ENCODE data around the gene CD209. TPM values are rescaled to one million over a fixed set of nuclear protein-coding genes. Genes with fewer than 3 reads are reported as not detected.

The CD209 gene
- total and polyA plus RNA-seq, 9 of the 15 experiments (the other 6 are each of a cell fraction or from before 2014, with no cell fraction given), result 0.01 TPM; not detected in 8

DNA sequence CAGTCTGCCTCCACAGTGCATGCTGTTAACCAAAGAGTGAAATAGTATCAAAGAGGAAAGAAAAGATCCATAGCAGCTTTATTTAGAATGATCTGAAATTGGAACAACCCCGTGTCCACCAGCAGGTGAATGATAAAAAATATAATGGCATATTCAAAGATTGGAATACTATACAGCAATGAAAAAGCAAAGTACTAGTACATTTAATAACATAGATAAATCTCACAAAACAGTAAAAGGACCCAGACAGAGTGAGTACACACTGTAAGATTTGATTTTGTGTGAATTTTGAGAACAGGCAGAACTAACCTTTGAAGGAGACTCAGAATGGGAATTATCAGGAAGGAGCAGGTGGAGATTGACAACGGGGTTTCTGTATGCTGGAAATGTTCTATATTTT is 837 bp upstream of the CD209 start:
- FAIRE-seq (no peak), DNase-seq (ENCODE audit: extremely low read depth in 1 of 4, low spot score in 3 of 4) (no peak), ATAC-seq (no peak)
- POLR2A ChIA-PET, result interaction anchor here (0.5 kb wide), 1 partner anchor 113 kb away, joined by 3 read pairs; no protein-coding TSS in a partner anchor
- H3K9me1 ChIP-seq (ENCODE audit: control insufficient read depth, insufficient read depth, low read length), result no peaks in the 10 kb centered on the region
- H3K9ac ChIP-seq (ENCODE audit: insufficient read depth in 1 of 2, low read depth in 2 of 2, low read length in 2 of 2), result no peak overlapping the region
- CTCF ChIA-PET (ENCODE audit: low intra/inter-chr PET ratio), result no interaction called here
- no TSS peak for BruUV-seq (replicated peaks)
- H3K27me3 ChIP-seq (ENCODE audit: control insufficient read depth in 2 of 2, insufficient read depth in 2 of 2, low read length in 2 of 2), result peaks cover 0 to 6% of the 10 kb centered on the region in 2 experiments; a peak in 2 of 5 replicates
- in situ Hi-C loops (cut with MboI) (no loop called here), intact Hi-C loops (cut with micrococcal nuclease) (no loop called here)
- H4K20me1 ChIP-seq (replicated peaks; ENCODE audit: control insufficient read depth, insufficient read depth, low read length), result no peaks in the 10 kb centered on the region
- H3K9me3 ChIP-seq (replicated peaks; ENCODE audit: control insufficient read depth, insufficient read depth, low read depth, low read length), result peaks cover 4% of the 10 kb centered on the region; the same call in 1 of the 2 replicates
- 0% methylated on average over 2 of the region's 2 CpGs for WGBS (ENCODE audit: insufficient coverage, low coverage, missing lambda C conversion rate)
- H3K4me3 ChIP-seq, result no peak overlapping the region
- no peaks in the 10 kb centered on the region for H3K79me2 ChIP-seq (ENCODE audit: control insufficient read depth, insufficient read depth, low read length)
- H3K4me2 ChIP-seq (ENCODE audit: insufficient read depth, low read length), result no peak overlapping the region
- no peak overlapping the region for H2AFZ ChIP-seq (ENCODE audit: low read depth, low read length)
- H3K36me3 ChIP-seq (ENCODE audit: control insufficient read depth, insufficient read depth, low read length), result no peaks in the 10 kb centered on the region
- no peaks in the 10 kb centered on the region; a peak in 2 of 5 replicates for H3K4me1 ChIP-seq (replicated peaks in 1 of 2; ENCODE audit: control insufficient read depth in 2 of 2, insufficient read depth in 2 of 2, low read length in 2 of 2)
- no peak overlapping the region for H3K27ac ChIP-seq (ENCODE audit: extremely low read depth, low read depth, low read length)
- no peak for TF ChIP-seq ZBTB1 (CRISPR knock-in tag; IDR thresholded peaks at IDR 0.05; ENCODE audit: borderline replicate concordance, low read depth)
- TF ChIP-seq YBX1 (IDR thresholded peaks at IDR 0.05), result no peak
- TF ChIP-seq FOXM1 (IDR thresholded peaks at IDR 0.05; ENCODE audit: low read depth), result no peak
- TF ChIP-seq FOXM1 (CRISPR knock-in tag; IDR thresholded peaks at IDR 0.05; ENCODE audit: low read depth), result no peak
- TF ChIP-seq SPI1 (IDR thresholded peaks at IDR 0.05; ENCODE audit: borderline replicate concordance, low read depth, low read length), result no peak
- no peak for TF ChIP-seq TRIM28 (IDR thresholded peaks at IDR 0.05)
- peak; percentile 75 for TF ChIP-seq ADNP (tag; IDR thresholded peaks at IDR 0.05)
- TF ChIP-seq KDM5B (IDR thresholded peaks at IDR 0.05; ENCODE audit: insufficient replicate concordance, low read depth, low read length), result no peak
- no peak for TF ChIP-seq SIRT6 (IDR thresholded peaks at IDR 0.05; ENCODE audit: low read depth, low read length)
- TF ChIP-seq ZEB2 (IDR thresholded peaks at IDR 0.05), result no peak
- TF ChIP-seq E2F5 (CRISPR knock-in tag; IDR thresholded peaks at IDR 0.05), result no peak
- TF ChIP-seq DEAF1 (CRISPR knock-in tag; IDR thresholded peaks at IDR 0.05), result no peak
- peak; percentile 92 for TF ChIP-seq RBM25 (IDR thresholded peaks at IDR 0.05; ENCODE audit: low read depth, low read length, severe bottlenecking)
- TF ChIP-seq USF2 (CRISPR knock-in tag; IDR thresholded peaks at IDR 0.05), result no peak
- TF ChIP-seq HMGXB4 (CRISPR knock-in tag; IDR thresholded peaks at IDR 0.05), result no peak
- TF ChIP-seq ZNF695 (CRISPR knock-in tag; IDR thresholded peaks at IDR 0.05), result no peak
- no peak for TF ChIP-seq ZNF121 (CRISPR knock-in tag; conservative IDR thresholded peaks at IDR 0.05)
- no peak for TF ChIP-seq RHOXF2B (CRISPR knock-in tag; conservative IDR thresholded peaks at IDR 0.05)
- TF ChIP-seq PRMT5 (CRISPR knock-in tag; IDR thresholded peaks at IDR 0.05), result no peak
- TF ChIP-seq ZC3H8 (IDR thresholded peaks at IDR 0.05), result no peak
- TF ChIP-seq ZNF197 (CRISPR knock-in tag; IDR thresholded peaks at IDR 0.05; ENCODE audit: low read depth), result no peak

Data from K562 (cell line).